Activated naive CD4-positive, alpha-beta T cell treated with anti-CD3 and anti-CD28 coated beads for 36 hours (primary cell): Measurements from ENCODE around the gene EML6. TPM values are rescaled to one million over a fixed set of nuclear protein-coding genes. Genes with fewer than 3 reads are reported as not detected.

ENCODE experiments used
- CTCF ChIA-PET: fragments of 350-600 bp; sonication (Branson Sonifier 250); formaldehyde crosslinking; loops from one replicate; lab custom pipeline; 2021; ENCODE audit warnings: antibody characterized with exemption; lab: Charles Lee
- DNase-seq: peaks from one replicate; pipeline ENCODE4 v3.0.0-alpha.2; 2020
- H3K27ac Mint-ChIP-seq: one replicate; pipeline ENCODE4 v1.8.0; 2021; ENCODE audit warnings: mild to moderate bottlenecking, mixed read lengths
- H3K27me3 Mint-ChIP-seq: one replicate; pipeline ENCODE4 v1.8.0; 2021; ENCODE audit warnings: low read depth, mixed read lengths
- H3K36me3 Mint-ChIP-seq: one replicate; pipeline ENCODE4 v1.8.0; 2021; ENCODE audit warnings: low read depth, mixed read lengths
- H3K4me1 Mint-ChIP-seq: one replicate; pipeline ENCODE4 v1.8.0; 2021; ENCODE audit warnings: low read depth, mixed read lengths
- H3K4me3 Mint-ChIP-seq: one replicate; pipeline ENCODE4 v1.8.0; 2021; ENCODE audit warnings: mild to moderate bottlenecking, moderate library complexity, mixed read lengths
- H3K9me3 Mint-ChIP-seq: one replicate; pipeline ENCODE4 v1.8.0; 2021; ENCODE audit warnings: mixed read lengths
- intact Hi-C: fragments of 100-400 bp; cut with micrococcal nuclease; formaldehyde crosslinking; loops from one replicate; pipeline ENCODE4 v1.15.1; 2023
- total RNA-seq, 2 experiments: library from RNA; stranded (reverse); gene quantifications; one replicate each; pipeline ENCODE4 v1.2.3, GENCODE V29; 2021

EML6 gene
- under 1 TPM; 0.38 to 0.49 TPM for total RNA-seq

DNA sequence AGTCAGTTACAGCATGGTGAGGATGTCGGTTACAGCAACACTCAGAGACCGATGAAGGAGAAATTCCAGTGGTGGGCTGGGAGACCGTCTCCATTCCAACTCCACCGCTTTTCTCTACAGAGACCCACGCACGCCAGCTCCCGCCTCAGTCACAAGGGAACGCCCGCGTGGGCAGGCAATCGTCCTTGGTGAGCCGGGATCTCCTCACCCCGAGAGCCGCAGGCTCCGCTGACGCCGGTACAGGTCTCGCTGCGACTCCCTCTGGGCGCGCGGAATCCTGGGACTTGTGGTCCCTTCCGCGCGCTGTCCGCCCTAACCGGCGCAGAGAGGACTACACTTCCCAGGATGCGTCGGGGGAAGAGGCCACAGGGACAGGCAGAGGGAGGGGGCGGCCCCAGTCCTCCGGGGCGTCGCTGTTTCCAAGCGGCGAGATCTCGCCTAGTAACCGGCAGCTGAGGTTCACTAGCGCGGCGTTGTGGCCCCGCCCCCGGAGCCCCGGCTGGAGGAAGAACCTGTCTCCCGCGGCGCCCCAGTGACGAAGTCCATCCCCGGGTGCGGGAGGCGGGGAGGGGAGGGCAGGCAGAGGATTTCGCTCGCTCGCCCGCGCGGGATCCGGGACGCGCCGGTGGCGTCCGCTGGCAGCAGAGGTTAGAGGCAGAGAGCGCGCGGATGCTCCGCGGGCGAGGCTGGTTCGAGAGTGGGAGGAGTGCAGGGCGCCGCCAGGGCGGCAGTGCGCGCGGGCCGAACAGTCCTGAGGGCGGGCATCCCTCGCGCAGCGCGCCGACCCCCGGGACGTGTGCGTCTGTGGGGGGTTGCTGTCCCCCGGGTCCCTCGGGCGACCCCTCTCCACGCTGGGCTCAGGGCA lies at the start of gene EML6:
EML6 (plus strand) TSS at position 532 of the 865 bp plus-strand sequence. CDS start 1,400 bp downstream, outside the sequence.
- H3K4me3 Mint-ChIP-seq = peak within 1 kb of the TSS; percentile 90
- no peak within 1 kb of the TSS for H3K27ac Mint-ChIP-seq
- CTCF ChIA-PET = interaction anchor here (1.0 to 1.7 kb wide), 8 partner anchors 16 to 445 kb away, joined by 3 to 5 read pairs (median 4); no protein-coding TSS in a partner anchor
- H3K9me3 Mint-ChIP-seq = no peaks in the 10 kb centered on the region
- peaks cover 32% of the 10 kb centered on the region for H3K27me3 Mint-ChIP-seq
- intact Hi-C loops = loop anchor here (1.0 to 5.0 kb wide), 23 partner anchors 14 to 956 kb away; partner anchors contain the start of genes ACYP2, ASB3, CFAP36 and CHAC2
- peaks cover 13% of the 10 kb centered on the region for H3K4me1 Mint-ChIP-seq
- peak; percentile 99 for DNase-seq
- H3K36me3 Mint-ChIP-seq = no peaks in the 10 kb centered on the region

DNA sequence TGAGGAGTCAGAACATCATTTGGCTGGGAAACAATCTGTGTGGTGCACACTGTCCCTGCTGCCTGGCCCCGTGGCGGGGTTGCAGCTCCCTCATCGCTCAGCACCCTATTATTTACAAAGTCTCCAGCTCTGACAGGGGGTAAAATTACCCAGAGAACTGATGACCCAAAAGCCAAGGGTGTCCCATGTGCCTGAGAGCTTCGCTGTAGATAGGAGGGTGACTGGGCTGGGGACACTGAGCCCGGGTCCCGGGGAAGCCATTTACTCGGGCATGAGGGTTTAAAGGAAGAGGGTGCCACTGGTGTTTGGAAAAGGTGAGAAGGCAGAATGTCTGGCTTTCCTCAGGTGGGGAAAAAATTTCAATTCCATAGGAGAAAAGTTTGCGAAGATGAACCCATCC lies 48.2 kb upstream of the EML6 start:
- H3K4me1 Mint-ChIP-seq = peaks cover 24% of the 10 kb centered on the region
- H3K9me3 Mint-ChIP-seq = no peaks in the 10 kb centered on the region
- H3K4me3 Mint-ChIP-seq = no peak overlapping the region
- intact Hi-C loops = no loop called here
- H3K36me3 Mint-ChIP-seq = peaks cover 6% of the 10 kb centered on the region
- CTCF ChIA-PET = interaction anchor here (0.6 to 6.5 kb wide), 3 partner anchors 9 to 338 kb away, joined by 3 to 50 read pairs (median 17); no protein-coding TSS in a partner anchor
- peaks cover 32% of the 10 kb centered on the region for H3K27me3 Mint-ChIP-seq
- no peak overlapping the region for H3K27ac Mint-ChIP-seq
- no peak for DNase-seq

DNA sequence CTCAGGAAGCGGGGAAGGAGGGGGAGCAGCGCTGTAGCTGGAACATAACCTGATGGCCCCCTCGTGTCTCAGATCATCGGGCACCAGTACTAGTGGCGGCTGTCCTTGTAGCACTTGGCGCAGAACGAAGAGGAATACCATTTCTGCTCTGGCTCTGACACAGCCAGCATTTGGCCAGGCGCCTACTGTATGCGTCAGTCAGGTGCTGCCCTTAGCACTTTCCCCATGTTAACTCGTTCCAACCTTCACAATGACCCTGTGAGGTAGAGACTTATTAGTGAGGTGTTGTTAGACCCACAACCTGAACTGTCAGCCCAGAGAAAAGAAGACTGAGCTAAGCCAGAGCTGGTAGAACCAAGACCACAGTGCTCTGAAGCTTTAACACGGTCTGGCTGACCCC lies 47.7 kb upstream of the EML6 start:
- Mint-ChIP-seq H3K4me3 (no peak overlapping the region), H3K9me3 (no peaks in the 10 kb centered on the region), H3K27me3 (peaks cover 33% of the 10 kb centered on the region), H3K4me1 (peaks cover 28% of the 10 kb centered on the region), H3K36me3 (peaks cover 5% of the 10 kb centered on the region), H3K27ac (no peak overlapping the region)
- intact Hi-C loops = no loop called here
- DNase-seq = no peak
- CTCF ChIA-PET = interaction anchor here (0.6 to 6.5 kb wide), 3 partner anchors 9 to 337 kb away, joined by 3 to 50 read pairs (median 17); no protein-coding TSS in a partner anchor

DNA sequence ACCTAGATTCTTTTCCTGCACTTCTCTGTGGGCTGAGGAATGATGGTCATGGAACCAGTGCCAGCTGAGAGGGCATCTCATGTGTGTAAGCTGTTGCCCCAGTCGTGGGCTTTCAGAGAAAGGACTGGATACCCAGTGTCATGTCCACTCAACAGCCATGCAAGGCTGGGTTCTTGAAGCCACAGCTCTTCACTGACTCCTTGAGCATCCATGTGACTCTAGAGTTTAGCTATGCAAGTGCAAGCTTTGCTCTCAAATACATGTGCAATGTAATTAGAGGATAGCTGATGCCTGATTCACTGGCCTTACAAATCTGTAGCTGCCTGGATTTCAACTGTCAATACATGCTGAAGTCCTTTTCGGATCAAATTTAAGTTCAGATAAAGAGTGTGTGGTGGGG lies 46.8 kb upstream of the EML6 start:
- DNase-seq = no peak
- H3K36me3 Mint-ChIP-seq = no peaks in the 10 kb centered on the region
- H3K27me3 Mint-ChIP-seq = peaks cover 39% of the 10 kb centered on the region
- CTCF ChIA-PET = interaction anchor here (3.3 to 6.5 kb wide), 2 partner anchors 10 to 28 kb away, joined by 17 to 50 read pairs; no protein-coding TSS in a partner anchor
- H3K4me3 Mint-ChIP-seq = no peak overlapping the region
- H3K27ac Mint-ChIP-seq = no peak overlapping the region
- no peaks in the 10 kb centered on the region for H3K9me3 Mint-ChIP-seq
- intact Hi-C loops = no loop called here
- peaks cover 35% of the 10 kb centered on the region for H3K4me1 Mint-ChIP-seq

DNA sequence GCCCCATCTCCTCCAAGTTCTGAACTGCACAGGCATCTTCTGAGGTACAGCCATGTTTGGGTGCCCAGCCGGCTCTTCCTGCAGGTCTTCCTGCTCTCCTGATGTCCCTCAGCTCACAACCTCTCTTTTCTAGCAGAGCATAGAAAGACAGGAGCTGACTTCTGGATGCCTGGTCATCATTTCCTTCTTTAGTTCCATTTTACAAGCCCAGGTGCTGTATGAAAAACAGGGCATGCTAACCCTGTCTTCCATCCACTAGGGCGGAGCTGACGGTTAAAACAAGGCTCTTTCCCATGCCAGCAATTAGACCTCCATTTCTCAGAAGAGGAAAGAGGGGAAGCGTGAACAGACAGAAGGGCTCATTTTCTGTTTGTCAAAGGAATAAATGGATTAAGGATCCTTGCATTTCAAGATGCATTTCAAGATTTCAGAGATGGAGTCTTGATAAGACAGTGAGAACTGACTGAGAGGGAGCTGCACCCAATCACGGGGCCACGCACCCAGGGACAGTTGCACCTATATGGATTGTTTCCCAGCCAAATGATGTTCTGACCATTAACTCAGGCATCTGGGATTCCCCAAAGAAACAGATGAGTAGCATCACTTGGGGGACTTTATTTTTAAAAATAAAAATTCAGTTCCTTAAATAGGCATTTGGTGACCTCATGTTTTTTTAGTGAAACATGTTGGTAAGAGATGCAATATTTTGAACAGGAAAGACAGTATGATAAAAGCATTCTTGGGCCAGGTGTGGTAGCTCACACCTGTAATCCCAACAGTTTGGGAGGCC lies 45.8 kb upstream of the EML6 start:
- H3K27ac Mint-ChIP-seq = no peak overlapping the region
- H3K9me3 Mint-ChIP-seq = no peaks in the 10 kb centered on the region
- no peak overlapping the region for H3K4me3 Mint-ChIP-seq
- DNase-seq = no peak
- H3K27me3 Mint-ChIP-seq = peaks cover 39% of the 10 kb centered on the region
- CTCF ChIA-PET = interaction anchor here (2.0 to 6.5 kb wide), 3 partner anchors 11 to 27 kb away, joined by 4 to 50 read pairs (median 17); no protein-coding TSS in a partner anchor
- no peaks in the 10 kb centered on the region for H3K36me3 Mint-ChIP-seq
- H3K4me1 Mint-ChIP-seq = peaks cover 33% of the 10 kb centered on the region
- intact Hi-C loops = no loop called here

DNA sequence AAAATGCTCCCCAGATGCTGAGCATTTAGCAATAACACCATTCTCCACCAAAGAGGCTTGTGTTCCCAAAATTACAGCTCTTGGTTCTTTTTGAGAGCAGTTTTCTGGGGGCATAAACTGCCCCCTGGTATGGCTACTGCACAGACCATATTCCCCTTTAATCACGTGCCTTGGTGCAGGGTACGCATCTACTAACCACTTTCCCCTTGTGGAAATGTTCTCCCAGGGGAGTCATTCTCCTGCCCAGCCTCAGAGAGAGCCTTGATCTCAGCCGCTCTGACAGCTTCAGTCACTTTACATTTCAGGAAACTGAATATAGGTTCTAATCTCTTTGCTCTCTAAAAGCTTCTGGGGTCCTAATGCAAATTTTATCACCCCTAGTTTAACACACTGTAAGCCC lies 44.7 kb upstream of the EML6 start:
- no peaks in the 10 kb centered on the region for H3K36me3 Mint-ChIP-seq
- CTCF ChIA-PET = interaction anchor here (0.5 to 6.5 kb wide), 7 partner anchors 12 to 737 kb away, joined by 3 to 50 read pairs (median 4); no protein-coding TSS in a partner anchor
- DNase-seq = no peak
- H3K4me1 Mint-ChIP-seq = peaks cover 22% of the 10 kb centered on the region
- H3K4me3 Mint-ChIP-seq = no peak overlapping the region
- H3K27ac Mint-ChIP-seq = no peak overlapping the region
- peaks cover 38% of the 10 kb centered on the region for H3K27me3 Mint-ChIP-seq
- intact Hi-C loops = no loop called here
- H3K9me3 Mint-ChIP-seq = no peaks in the 10 kb centered on the region

DNA sequence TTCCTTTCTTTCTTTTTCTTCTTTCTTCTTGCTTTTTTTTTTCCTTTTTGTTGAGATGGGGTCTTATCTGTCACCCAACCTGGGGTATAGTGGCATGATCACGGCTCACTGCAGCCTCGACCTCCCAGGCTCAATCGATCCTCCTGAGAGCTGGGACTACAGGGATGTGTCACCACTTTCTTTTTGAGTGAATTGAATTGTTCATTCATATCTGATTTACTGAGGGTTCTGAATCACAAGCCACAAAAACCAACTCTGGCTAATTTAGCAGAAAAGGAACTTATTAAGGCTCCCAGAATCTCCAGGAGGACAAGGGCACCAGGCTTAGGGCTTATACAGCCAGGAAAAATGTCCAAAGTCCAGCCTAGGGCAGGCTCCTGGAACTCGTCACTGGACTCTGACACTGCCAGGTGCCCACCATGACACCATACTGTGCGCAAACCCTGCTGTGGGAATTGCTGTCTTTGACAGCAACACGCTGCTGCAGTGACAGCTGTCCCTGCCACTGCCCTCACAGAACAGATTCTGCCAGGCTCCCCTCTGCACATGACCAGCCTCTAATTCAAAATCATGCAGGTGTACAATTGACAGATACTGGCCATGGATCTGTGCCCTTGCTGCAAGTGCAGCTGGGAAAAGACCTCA lies 42.9 kb upstream of the EML6 start:
- Mint-ChIP-seq H3K4me3 (no peak overlapping the region), H3K36me3 (no peaks in the 10 kb centered on the region), H3K9me3 (no peaks in the 10 kb centered on the region), H3K27ac (peak overlapping the region; percentile 11), H3K4me1 (peaks cover 18% of the 10 kb centered on the region), H3K27me3 (peaks cover 37% of the 10 kb centered on the region)
- DNase-seq = peak; percentile 68
- CTCF ChIA-PET = interaction anchor here (0.6 to 6.5 kb wide), 7 partner anchors 14 to 668 kb away, joined by 3 to 50 read pairs (median 4); no protein-coding TSS in a partner anchor
- intact Hi-C loops = loop anchor here (1.0 to 10.0 kb wide), 9 partner anchors 7 to 626 kb away; partner anchors contain the start of gene EML6

DNA sequence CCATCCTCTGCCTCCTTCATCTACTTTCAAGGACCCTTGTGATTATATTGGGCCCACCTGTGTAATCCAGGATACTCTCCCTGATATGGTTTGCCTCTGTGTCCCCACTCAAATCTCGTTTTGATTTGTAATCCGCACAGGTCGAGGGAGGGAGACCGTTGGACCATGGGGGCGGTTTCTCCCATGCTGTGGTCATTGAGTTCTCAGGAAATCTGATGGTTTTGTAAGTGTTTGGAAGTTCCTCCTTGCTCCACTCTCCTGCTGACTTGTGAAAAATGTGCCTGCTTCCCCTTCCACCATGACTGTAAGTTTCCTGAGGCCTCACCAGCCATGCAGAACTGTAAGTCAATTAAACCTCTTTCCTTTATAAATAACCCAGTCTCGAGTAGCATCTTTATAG lies 42.0 kb upstream of the EML6 start:
- H3K27me3 Mint-ChIP-seq = peaks cover 32% of the 10 kb centered on the region
- no peak for DNase-seq
- H3K4me1 Mint-ChIP-seq = peaks cover 18% of the 10 kb centered on the region
- intact Hi-C loops = loop anchor here (1.0 to 10.0 kb wide), 4 partner anchors 8 to 627 kb away; no protein-coding TSS in a partner anchor
- no peaks in the 10 kb centered on the region for H3K36me3 Mint-ChIP-seq
- no peak overlapping the region for H3K4me3 Mint-ChIP-seq
- H3K27ac Mint-ChIP-seq = no peak overlapping the region
- H3K9me3 Mint-ChIP-seq = no peaks in the 10 kb centered on the region
- CTCF ChIA-PET = interaction anchor here (0.5 to 6.5 kb wide), 4 partner anchors 15 to 96 kb away, joined by 3 to 50 read pairs (median 6); no protein-coding TSS in a partner anchor

DNA sequence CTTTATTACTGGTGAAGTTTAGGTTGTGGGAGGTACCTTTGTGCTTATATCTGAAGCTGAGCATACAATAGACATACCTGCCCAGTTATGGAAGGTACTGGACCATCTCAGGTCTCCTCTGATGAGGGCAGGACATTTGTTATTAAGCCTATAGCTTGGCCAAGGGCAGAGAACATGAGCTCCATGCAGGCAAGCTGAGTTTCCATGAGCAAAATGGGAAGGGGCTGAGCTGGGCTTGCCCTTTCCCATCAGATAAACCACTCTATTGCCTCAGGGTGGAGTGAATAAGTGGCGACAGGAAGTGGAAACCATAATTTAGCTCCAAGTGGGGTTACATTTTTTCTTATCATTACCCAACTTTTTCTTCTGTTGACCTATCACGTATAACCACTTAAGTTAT lies 39.9 kb upstream of the EML6 start:
- no peaks in the 10 kb centered on the region for H3K36me3 Mint-ChIP-seq
- H3K4me1 Mint-ChIP-seq = peaks cover 23% of the 10 kb centered on the region
- H3K4me3 Mint-ChIP-seq = no peak overlapping the region
- intact Hi-C loops = loop anchor here (5.0 to 10.0 kb wide), 2 partner anchors 409 to 619 kb away; no protein-coding TSS in a partner anchor
- peaks cover 18% of the 10 kb centered on the region for H3K27me3 Mint-ChIP-seq
- CTCF ChIA-PET = interaction anchor here (0.9 to 2.9 kb wide), 3 partner anchors 18 to 25 kb away, joined by 3 to 15 read pairs (median 4); no protein-coding TSS in a partner anchor
- H3K27ac Mint-ChIP-seq = no peak overlapping the region
- H3K9me3 Mint-ChIP-seq = no peaks in the 10 kb centered on the region
- no peak for DNase-seq

DNA sequence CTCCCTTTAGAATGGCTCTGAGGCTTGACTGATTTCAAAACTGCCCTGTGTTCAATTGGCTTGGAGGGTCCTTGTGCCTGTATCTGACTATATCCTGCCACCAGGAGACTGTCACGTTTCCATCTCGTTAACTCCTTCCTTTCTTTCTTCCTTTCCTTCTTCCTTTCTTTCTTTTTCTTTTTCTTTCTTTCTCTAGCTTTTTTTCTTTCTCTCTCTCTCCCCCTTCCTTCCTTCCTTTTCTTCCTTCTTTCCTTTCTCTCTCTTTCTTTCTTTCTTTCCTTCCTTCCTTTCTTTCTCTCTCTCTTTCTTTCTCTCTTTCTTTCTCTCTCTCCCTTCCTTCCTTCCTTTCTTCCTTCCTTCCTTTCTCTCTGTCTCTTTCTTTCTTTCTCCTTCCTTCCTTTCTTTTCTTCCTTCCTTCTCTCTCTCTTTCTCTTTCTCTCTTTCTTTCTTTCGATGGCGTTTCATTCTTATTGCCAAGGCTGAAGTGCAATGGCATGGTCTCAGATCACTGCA lies 38.1 kb upstream of the EML6 start:
- no peaks in the 10 kb centered on the region for H3K36me3 Mint-ChIP-seq
- DNase-seq = no peak
- CTCF ChIA-PET = interaction anchor here (0.6 to 1.3 kb wide), 2 partner anchors 20 to 59 kb away, joined by 4 to 6 read pairs; no protein-coding TSS in a partner anchor
- no peak overlapping the region for H3K27ac Mint-ChIP-seq
- peaks cover 18% of the 10 kb centered on the region for H3K4me1 Mint-ChIP-seq
- intact Hi-C loops = loop anchor here (10.0 kb wide), 1 partner anchor 411 kb away; no protein-coding TSS in a partner anchor
- no peaks in the 10 kb centered on the region for H3K9me3 Mint-ChIP-seq
- no peak overlapping the region for H3K4me3 Mint-ChIP-seq
- H3K27me3 Mint-ChIP-seq = peaks cover 17% of the 10 kb centered on the region

DNA sequence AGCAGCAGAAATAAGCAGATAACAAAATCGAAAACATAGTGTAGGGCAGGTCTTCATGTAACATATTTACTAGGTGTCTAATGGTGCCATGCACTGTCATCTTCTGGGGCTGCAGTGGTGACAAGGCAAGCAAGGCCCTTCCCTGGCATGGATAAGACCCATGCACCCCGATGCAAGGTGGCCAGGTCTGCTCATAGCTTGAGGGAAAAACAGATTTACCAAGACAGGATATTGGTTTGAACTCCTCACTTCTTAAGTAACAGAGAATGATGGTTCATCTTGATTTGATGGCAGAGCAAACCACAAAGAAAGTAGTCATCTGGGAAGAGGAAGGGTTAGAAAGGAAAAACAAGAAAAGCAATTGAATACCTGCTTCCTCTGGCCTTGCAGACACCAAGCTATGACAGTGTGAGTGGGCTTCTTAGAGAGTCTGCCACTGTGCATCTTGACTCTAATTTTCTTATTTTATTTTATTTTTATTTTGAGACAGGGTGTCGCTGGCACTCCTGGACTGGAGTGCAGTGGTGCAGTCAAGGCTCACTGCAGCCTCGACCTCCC lies 35.8 kb upstream of the EML6 start:
- no peaks in the 10 kb centered on the region for H3K36me3 Mint-ChIP-seq
- H3K4me3 Mint-ChIP-seq = no peak overlapping the region
- H3K9me3 Mint-ChIP-seq = no peaks in the 10 kb centered on the region
- intact Hi-C loops = loop anchor here (10.0 kb wide), 1 partner anchor 413 kb away; no protein-coding TSS in a partner anchor
- H3K27ac Mint-ChIP-seq = no peak overlapping the region
- DNase-seq = no peak
- CTCF ChIA-PET = no interaction called here
- H3K4me1 Mint-ChIP-seq = peaks cover 5% of the 10 kb centered on the region
- H3K27me3 Mint-ChIP-seq = peaks cover 11% of the 10 kb centered on the region
